ENCODE data around the gene HERC5. TPM values are rescaled to one million over a fixed set of nuclear protein-coding genes. Genes with fewer than 3 reads are reported as not detected.

The HERC5 gene
- total RNA-seq, 1 donor from 2014 or later: 23.0 TPM

DNA sequence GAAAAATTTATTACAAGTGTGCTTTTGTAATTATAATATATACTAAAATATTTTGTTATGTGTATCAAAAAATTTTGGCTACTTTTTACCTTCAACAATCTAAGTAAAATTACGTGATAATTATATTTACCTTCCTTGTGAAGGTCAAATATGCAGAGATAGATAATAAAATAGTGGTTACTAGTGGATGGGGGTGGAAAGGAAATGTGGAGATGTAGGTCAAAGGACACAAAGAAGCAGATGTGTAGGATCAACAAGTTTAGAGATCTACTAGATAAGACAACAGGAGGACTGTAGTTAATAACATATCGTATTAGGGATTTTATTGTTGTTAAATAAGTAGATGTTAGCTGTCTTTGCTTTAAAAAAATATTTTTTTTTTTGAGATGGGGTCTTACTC lies 21.3 kb downstream of the HERC5 start:
- H3K9ac ChIP-seq (ENCODE audit: low read length): no peak overlapping the region
- no peak overlapping the region for H3K4me3 ChIP-seq (ENCODE audit: insufficient read depth, low read depth, low read length)
- H3K27me3 Mint-ChIP-seq (ENCODE audit: low read depth, unreplicated experiment): no peaks in the 10 kb centered on the region
- no peak overlapping the region for H2AFZ ChIP-seq (ENCODE audit: low read depth, low read length)
- DNase-seq (ENCODE audit: low read depth) (no peak), FAIRE-seq (no peak)
- no peak overlapping the region for H3K27ac ChIP-seq (ENCODE audit: low read depth, low read length)
- H3K9me3 Mint-ChIP-seq (ENCODE audit: unreplicated experiment): no peaks in the 10 kb centered on the region
- no peaks in the 10 kb centered on the region for H3K9me3 ChIP-seq (ENCODE audit: insufficient read depth, low read depth, low read length)
- no peaks in the 10 kb centered on the region for H3K4me1 ChIP-seq (ENCODE audit: insufficient read depth, low read length)
- no peaks in the 10 kb centered on the region for H3K36me3 ChIP-seq (ENCODE audit: insufficient read depth, low read length)
- no peak overlapping the region for H3K4me2 ChIP-seq (ENCODE audit: low read length)
- TF ChIP-seq EZH2 (IDR thresholded peaks at IDR 0.05; ENCODE audit: insufficient read depth, low read length): no peak
- TF ChIP-seq, protein P1, sequence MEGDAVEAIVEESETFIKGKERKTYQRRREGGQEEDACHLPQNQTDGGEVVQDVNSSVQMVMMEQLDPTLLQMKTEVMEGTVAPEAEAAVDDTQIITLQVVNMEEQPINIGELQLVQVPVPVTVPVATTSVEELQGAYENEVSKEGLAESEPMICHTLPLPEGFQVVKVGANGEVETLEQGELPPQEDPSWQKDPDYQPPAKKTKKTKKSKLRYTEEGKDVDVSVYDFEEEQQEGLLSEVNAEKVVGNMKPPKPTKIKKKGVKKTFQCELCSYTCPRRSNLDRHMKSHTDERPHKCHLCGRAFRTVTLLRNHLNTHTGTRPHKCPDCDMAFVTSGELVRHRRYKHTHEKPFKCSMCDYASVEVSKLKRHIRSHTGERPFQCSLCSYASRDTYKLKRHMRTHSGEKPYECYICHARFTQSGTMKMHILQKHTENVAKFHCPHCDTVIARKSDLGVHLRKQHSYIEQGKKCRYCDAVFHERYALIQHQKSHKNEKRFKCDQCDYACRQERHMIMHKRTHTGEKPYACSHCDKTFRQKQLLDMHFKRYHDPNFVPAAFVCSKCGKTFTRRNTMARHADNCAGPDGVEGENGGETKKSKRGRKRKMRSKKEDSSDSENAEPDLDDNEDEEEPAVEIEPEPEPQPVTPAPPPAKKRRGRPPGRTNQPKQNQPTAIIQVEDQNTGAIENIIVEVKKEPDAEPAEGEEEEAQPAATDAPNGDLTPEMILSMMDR (IDR thresholded peaks at IDR 0.05; ENCODE audit: insufficient read depth, low read depth, low read length): no peak
- no peak overlapping the region for H3K27ac Mint-ChIP-seq (ENCODE audit: unreplicated experiment)
- H3K4me3 Mint-ChIP-seq (ENCODE audit: unreplicated experiment): peak overlapping the region; percentile 34
- no peaks in the 10 kb centered on the region for H4K20me1 ChIP-seq (ENCODE audit: insufficient read depth, low read length)
- no peaks in the 10 kb centered on the region for H3K79me2 ChIP-seq (ENCODE audit: insufficient read depth, low read length)
- no peaks in the 10 kb centered on the region for H3K36me3 Mint-ChIP-seq (ENCODE audit: low read depth, unreplicated experiment)
- peaks cover 7% of the 10 kb centered on the region for H3K4me1 Mint-ChIP-seq (ENCODE audit: low read depth, unreplicated experiment)
- H3K27me3 ChIP-seq (ENCODE audit: insufficient read depth, low read length): no peaks in the 10 kb centered on the region

DNA sequence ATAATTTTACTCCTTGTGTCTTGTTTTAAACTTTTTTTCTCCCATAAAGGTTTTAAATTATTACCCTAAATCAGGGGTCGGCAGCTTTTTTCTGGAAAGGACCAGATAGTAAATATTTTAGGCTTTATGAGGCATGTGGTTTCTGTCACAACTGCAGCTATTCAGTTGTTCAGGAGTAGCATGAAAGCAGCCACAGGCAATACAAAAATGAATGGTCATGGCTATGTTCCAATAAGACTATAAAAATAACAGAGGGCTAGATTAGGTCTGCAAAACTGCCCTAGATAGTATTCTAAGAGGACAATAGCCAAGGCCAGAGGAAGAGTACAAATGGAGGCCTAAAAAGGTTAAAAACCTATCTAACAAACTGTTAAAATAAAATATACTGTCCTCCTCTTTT lies 24.6 kb downstream of the HERC5 start:
- no peak for FAIRE-seq
- Histone ChIP-seq H3K4me3 (ENCODE audit: insufficient read depth, low read depth, low read length) (no peak overlapping the region), H3K27ac (ENCODE audit: low read depth, low read length) (no peak overlapping the region), H2AFZ (ENCODE audit: low read depth, low read length) (no peak overlapping the region), H3K4me2 (ENCODE audit: low read length) (no peak overlapping the region), H3K4me1 (ENCODE audit: insufficient read depth, low read length) (no peaks in the 10 kb centered on the region), H3K79me2 (ENCODE audit: insufficient read depth, low read length) (no peaks in the 10 kb centered on the region), H3K9ac (ENCODE audit: low read length) (no peak overlapping the region), H3K27me3 (ENCODE audit: insufficient read depth, low read length) (no peaks in the 10 kb centered on the region), H3K36me3 (ENCODE audit: insufficient read depth, low read length) (no peaks in the 10 kb centered on the region), H3K9me3 (ENCODE audit: insufficient read depth, low read depth, low read length) (no peaks in the 10 kb centered on the region), H4K20me1 (ENCODE audit: insufficient read depth, low read length) (no peaks in the 10 kb centered on the region)
- no peak for DNase-seq (ENCODE audit: low read depth)
- H3K4me3 Mint-ChIP-seq (ENCODE audit: unreplicated experiment): no peak overlapping the region
- no peaks in the 10 kb centered on the region for H3K4me1 Mint-ChIP-seq (ENCODE audit: low read depth, unreplicated experiment)
- H3K27me3 Mint-ChIP-seq (ENCODE audit: low read depth, unreplicated experiment): no peaks in the 10 kb centered on the region
- H3K27ac Mint-ChIP-seq (ENCODE audit: unreplicated experiment): no peak overlapping the region
- no peak for TF ChIP-seq EZH2 (IDR thresholded peaks at IDR 0.05; ENCODE audit: insufficient read depth, low read length)
- TF ChIP-seq, protein P1 (IDR thresholded peaks at IDR 0.05; ENCODE audit: insufficient read depth, low read depth, low read length): no peak
- peaks cover 3% of the 10 kb centered on the region for H3K36me3 Mint-ChIP-seq (ENCODE audit: low read depth, unreplicated experiment)
- H3K9me3 Mint-ChIP-seq (ENCODE audit: unreplicated experiment): no peaks in the 10 kb centered on the region

DNA sequence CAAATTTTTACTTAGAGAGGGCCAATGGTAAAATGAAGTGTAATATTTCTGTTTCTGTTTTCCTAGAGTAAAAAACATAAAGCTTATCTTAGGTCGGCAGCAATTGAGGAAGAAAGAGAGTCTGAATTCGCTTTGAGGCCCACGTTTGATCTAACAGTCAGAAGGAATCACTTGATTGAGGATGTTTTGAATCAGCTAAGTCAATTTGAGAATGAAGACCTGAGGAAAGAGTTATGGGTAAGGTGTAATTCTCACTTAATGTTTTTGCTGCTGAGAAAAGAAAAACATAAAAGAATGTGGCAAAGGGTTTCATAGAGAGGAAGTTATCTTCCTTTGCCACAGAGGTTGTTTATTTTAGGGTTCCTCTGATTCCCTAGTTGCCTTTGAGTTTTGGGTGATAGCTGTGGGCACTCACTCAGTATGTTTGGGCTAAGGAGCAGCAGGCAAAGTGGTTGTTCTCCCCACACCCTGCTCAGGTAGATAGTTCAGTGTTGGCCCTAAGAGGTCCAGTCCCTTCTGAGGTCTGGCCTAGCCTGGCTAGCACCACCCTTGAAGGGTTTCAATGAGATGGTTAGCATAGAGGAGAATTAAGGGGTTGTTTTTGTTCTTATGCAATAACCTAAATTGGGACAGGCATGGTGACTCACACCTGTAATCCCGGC lies 32.3 kb downstream of the HERC5 start:
- DNase-seq (ENCODE audit: low read depth) (no peak), FAIRE-seq (no peak)
- Mint-ChIP-seq H3K4me1 (ENCODE audit: low read depth, unreplicated experiment) (no peaks in the 10 kb centered on the region), H3K4me3 (ENCODE audit: unreplicated experiment) (no peak overlapping the region), H3K27ac (ENCODE audit: unreplicated experiment) (no peak overlapping the region), H3K36me3 (ENCODE audit: low read depth, unreplicated experiment) (peaks cover 9% of the 10 kb centered on the region), H3K9me3 (ENCODE audit: unreplicated experiment) (no peaks in the 10 kb centered on the region), H3K27me3 (ENCODE audit: low read depth, unreplicated experiment) (no peaks in the 10 kb centered on the region)
- no peaks in the 10 kb centered on the region for H3K79me2 ChIP-seq (ENCODE audit: insufficient read depth, low read length)
- no peak overlapping the region for H3K4me2 ChIP-seq (ENCODE audit: low read length)
- no peak overlapping the region for H3K9ac ChIP-seq (ENCODE audit: low read length)
- H2AFZ ChIP-seq (ENCODE audit: low read depth, low read length): no peak overlapping the region
- H3K4me1 ChIP-seq (ENCODE audit: insufficient read depth, low read length): no peaks in the 10 kb centered on the region
- H3K36me3 ChIP-seq (ENCODE audit: insufficient read depth, low read length): no peaks in the 10 kb centered on the region
- no peaks in the 10 kb centered on the region for H3K27me3 ChIP-seq (ENCODE audit: insufficient read depth, low read length)
- no peaks in the 10 kb centered on the region for H4K20me1 ChIP-seq (ENCODE audit: insufficient read depth, low read length)
- no peak overlapping the region for H3K4me3 ChIP-seq (ENCODE audit: insufficient read depth, low read depth, low read length)
- TF ChIP-seq, protein P1 (IDR thresholded peaks at IDR 0.05; ENCODE audit: insufficient read depth, low read depth, low read length): no peak
- no peak for TF ChIP-seq EZH2 (IDR thresholded peaks at IDR 0.05; ENCODE audit: insufficient read depth, low read length)
- H3K27ac ChIP-seq (ENCODE audit: low read depth, low read length): no peak overlapping the region
- no peaks in the 10 kb centered on the region for H3K9me3 ChIP-seq (ENCODE audit: insufficient read depth, low read depth, low read length)
